NB4 (cell line): Measurements from ENCODE around the gene ARMC3.
"Not testable (repeated sequence)": the region's sequence is repeated elsewhere in the genome, so short reads cannot be mapped to it uniquely, and the experiment has no call there.

Experiments used
- MYC ChIP-seq: IDR thresholded peaks from 2 replicates; pipeline ENCODE4 v1.6.1; 2011; ENCODE audit warnings: low read depth, low read length
- POLR2A ChIP-seq: IDR thresholded peaks from 2 replicates; pipeline ENCODE4 v1.6.1; 2011; ENCODE audit warnings: mild to moderate bottlenecking; ENCODE audit not compliant: insufficient read length; ENCODE audit errors: extremely low read depth
- TF ChIP-seq, protein P1 (sequence below): IDR thresholded peaks from one replicate; pipeline ENCODE4 v1.5.1; 2012; ENCODE audit warnings: low read depth, low read length
- TF ChIP-seq, protein P2 (sequence below): IDR thresholded peaks from 2 replicates; pipeline ENCODE4 v1.6.1; 2011; ENCODE audit warnings: low read depth, low read length

DNA sequence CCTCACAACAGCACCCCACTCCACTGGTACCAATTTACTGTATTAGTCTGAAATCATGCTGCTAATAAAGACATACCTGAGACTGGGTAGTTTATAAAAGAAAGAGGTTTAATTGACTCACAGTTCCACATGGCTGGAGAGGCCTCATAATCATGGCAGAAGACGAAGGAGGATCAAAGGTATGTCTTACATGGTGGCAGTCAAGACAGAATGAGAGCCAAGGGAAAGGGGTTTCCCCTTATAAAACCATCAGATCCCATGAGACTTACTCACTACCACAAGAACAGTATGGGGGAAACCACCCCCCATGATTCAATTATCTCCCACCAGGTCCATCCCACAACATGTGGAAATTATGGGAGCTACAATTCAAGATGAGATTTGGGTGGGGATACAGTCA, 18.2 kb upstream of the ARMC3 start:
- TF ChIP-seq, protein P1, sequence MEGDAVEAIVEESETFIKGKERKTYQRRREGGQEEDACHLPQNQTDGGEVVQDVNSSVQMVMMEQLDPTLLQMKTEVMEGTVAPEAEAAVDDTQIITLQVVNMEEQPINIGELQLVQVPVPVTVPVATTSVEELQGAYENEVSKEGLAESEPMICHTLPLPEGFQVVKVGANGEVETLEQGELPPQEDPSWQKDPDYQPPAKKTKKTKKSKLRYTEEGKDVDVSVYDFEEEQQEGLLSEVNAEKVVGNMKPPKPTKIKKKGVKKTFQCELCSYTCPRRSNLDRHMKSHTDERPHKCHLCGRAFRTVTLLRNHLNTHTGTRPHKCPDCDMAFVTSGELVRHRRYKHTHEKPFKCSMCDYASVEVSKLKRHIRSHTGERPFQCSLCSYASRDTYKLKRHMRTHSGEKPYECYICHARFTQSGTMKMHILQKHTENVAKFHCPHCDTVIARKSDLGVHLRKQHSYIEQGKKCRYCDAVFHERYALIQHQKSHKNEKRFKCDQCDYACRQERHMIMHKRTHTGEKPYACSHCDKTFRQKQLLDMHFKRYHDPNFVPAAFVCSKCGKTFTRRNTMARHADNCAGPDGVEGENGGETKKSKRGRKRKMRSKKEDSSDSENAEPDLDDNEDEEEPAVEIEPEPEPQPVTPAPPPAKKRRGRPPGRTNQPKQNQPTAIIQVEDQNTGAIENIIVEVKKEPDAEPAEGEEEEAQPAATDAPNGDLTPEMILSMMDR: not testable (repeated sequence)
- TF ChIP-seq POLR2A, MYC: not testable (repeated sequence)
- TF ChIP-seq, protein P2, sequence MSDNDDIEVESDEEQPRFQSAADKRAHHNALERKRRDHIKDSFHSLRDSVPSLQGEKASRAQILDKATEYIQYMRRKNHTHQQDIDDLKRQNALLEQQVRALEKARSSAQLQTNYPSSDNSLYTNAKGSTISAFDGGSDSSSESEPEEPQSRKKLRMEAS: not testable (repeated sequence)
